Psoas muscle (tissue), 8 donors: ENCODE data around the gene HTR1E. TPM values are rescaled to one million over a fixed set of nuclear protein-coding genes. Genes with fewer than 3 reads are reported as not detected.
"Not testable (repeated sequence)": the region's sequence is repeated elsewhere in the genome, so short reads cannot be mapped to it uniquely, and the experiment has no call there.

Experiments
- ATAC-seq, 4 donors: fragments of 200-7000 bp; cut with Tn5 transposase; one replicate each; pipeline ENCODE4 v1.9.1; 2020; ENCODE audit warnings: moderate library complexity in 3 of 4, mild to moderate bottlenecking in 2 of 4
- DNase-seq, 2 donors: peaks; one replicate each; pipeline ENCODE4 v3.0.0-alpha.2; 2020
- H3K27ac ChIP-seq: fragments of 200-600 bp; one replicate; pipeline ENCODE4 v1.8.0; 2022
- H3K27me3 ChIP-seq, 3 donors: fragments of 200-600 bp in 1 of 3; one replicate each; pipeline versions ENCODE4 v1.6.1 to v1.8.0; 2013 to 2022; ENCODE audit warnings: low read length in 2 of 3, mild to moderate bottlenecking in 2 of 3, moderate library complexity in 1 of 3; ENCODE audit not compliant: insufficient read depth in 3 of 3
- H3K36me3 ChIP-seq, 2 donors: fragments of 200-600 bp in 1 of 2; one replicate each; pipeline versions ENCODE4 v1.6.1 to v1.8.0; 2013 to 2022; ENCODE audit warnings: low read depth in 1 of 2, mild to moderate bottlenecking in 1 of 2, moderate library complexity in 1 of 2; ENCODE audit not compliant: insufficient read depth in 1 of 2
- H3K4me1 ChIP-seq: fragments of 200-600 bp; one replicate; pipeline ENCODE4 v1.8.0; 2022
- H3K4me3 ChIP-seq: fragments of 200-600 bp; one replicate; pipeline ENCODE4 v1.8.0; 2022; ENCODE audit warnings: mild to moderate bottlenecking
- H3K9me3 ChIP-seq: fragments of 200-600 bp; one replicate; pipeline ENCODE4 v1.8.0; 2022
- CTCF ChIP-seq: fragments of 200-600 bp; IDR thresholded peaks from one replicate; pipeline ENCODE4 v1.8.0; 2022; ENCODE audit warnings: antibody characterized with exemption
- WGBS, 3 donors: extraction: QIAGEN DNeasy Blood & Tissue Kit; methylation state at CpG; one replicate each; pipeline versions ENCODE4 v1.1.6 to v1.1.7; 2013; 5-methylcytosine and 5-hydroxymethylcytosine counted together
- intact Hi-C, 2 donors: fragments of 100-400 bp; cut with DNase I; formaldehyde crosslinking; loops; one replicate each; pipeline versions ENCODE4 v1.11.0 to v1.14.2; 2022
- long read RNA-seq, 2 donors: library from polyadenylated mRNA; unstranded; transcript quantifications; one replicate each; pipeline ENCODE4 v2.0.0, GENCODE V29; 2021
- polyA plus RNA-seq, 3 donors: library from polyadenylated mRNA; stranded (reverse); fragments of 200-250 nt; gene quantifications; one replicate each; pipeline ENCODE4 v1.2.3, GENCODE V29; 2013
- total RNA-seq, 4 donors: library from RNA; stranded (reverse); fragmentation: NEBNext Ultra II Directional in 2 of 4; extraction: Animal tissue kit (Norgen Biotek cat#: 25700) in 2 of 4; gene quantifications; one replicate each; pipeline versions ENCODE4 v1.2.1 to v1.2.4, GENCODE V29; 2021 to 2023
- donor health status: healthy with polysubstance abuse.
- donor health status: DM: no; HTN: no; CAD: no; lungs with moderate emphysema.
- donor health status: Bipolar disorder and iron deficiency.
- donor health status: healthy.
- donor health status: DM: yes; HTN: yes; CAD: no.
- donor health status: DM: no; HTN: no; CAD: no.
- donor health status: DM: no; HTN: no; CAD: no.
- donor health status: DM: yes; HTN: yes; CAD: no.

HTR1E gene
- total RNA-seq (not detected), polyA plus RNA-seq (not detected)
- long read RNA-seq, donor 1 = 0 reads
- long read RNA-seq, donor 2 = 0 reads

DNA sequence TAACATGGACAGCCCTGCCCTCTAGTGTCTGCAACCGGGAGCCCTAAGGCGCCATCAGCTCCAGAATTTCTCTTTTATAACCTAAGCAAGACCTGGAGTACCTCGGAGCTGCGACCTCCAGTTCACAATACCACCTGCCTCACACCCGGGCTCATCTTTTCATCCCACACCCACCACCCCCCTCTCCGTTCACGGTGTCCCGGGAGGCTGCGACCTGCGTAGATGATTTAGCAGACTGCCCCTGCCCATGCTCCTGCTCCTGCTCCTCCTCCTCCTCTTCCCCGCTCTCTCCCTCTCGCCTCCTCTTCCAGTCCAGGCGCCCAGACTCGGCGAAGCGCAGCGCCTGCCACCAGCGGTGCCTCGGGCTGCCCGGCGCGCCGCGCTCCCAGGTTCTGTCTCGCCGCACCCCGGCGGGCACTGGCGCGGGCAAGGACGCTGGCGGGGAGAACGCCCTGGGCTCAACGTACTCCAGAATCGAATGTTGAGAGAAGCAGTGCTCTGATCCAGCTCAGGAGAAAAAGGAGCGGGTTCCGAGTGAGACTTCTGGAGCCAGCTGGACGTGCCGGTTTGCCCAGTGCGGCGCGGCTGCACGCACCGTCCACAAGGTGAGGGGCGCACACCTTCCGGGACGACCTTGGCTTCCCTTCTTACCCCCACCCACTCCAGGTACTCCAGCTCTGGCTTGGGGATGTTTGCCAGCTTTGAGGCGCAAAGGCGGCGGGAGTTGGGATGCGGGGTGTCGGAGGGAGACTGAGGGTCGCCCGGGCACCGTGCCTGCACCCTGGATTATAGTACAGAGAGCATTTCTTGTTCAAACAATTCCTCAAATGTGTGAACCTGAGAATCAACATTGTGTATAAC, at the start of gene HTR1E:
Gene HTR1E, plus strand, starts transcription at position 310 of the 861 bp plus-strand sequence. CDS start 77,807 bp downstream, outside the sequence.
- H3K4me1 ChIP-seq = no peaks in the 10 kb centered on the region
- ATAC-seq = peak in 1 of 4 donors; percentile 22
- 2 to 3% (median 2%) methylated on average over 53 to 55 of the region's 55 CpGs for WGBS, 3 donors
- peak within 1 kb of the TSS; percentile 34 for H3K4me3 ChIP-seq
- TF ChIP-seq CTCF = peak; percentile 21
- intact Hi-C loops = no loop called here
- H3K27me3 ChIP-seq = peaks cover 0 to 28% (median 0%) of the 10 kb centered on the region in 3 donors
- H3K36me3 ChIP-seq = no peaks in the 10 kb centered on the region
- DNase-seq = peak in 1 of 2 donors; percentile 52
- H3K9me3 ChIP-seq = no peaks in the 10 kb centered on the region
- no peak within 1 kb of the TSS for H3K27ac ChIP-seq

GRCh38 chr6:86888301-86888700, 49.0 kb upstream of the HTR1E start:
- ATAC-seq (no peak), DNase-seq (no peak)
- 37 to 45% (median 39%) methylated on average over 4 of the region's 4 CpGs for WGBS, 3 donors
- Histone ChIP-seq H3K36me3 (no peaks in the 10 kb centered on the region), H3K27ac (no peak overlapping the region), H3K27me3 (no peaks in the 10 kb centered on the region), H3K4me3 (no peak overlapping the region), H3K4me1 (no peaks in the 10 kb centered on the region), H3K9me3 (peaks cover 3% of the 10 kb centered on the region)
- intact Hi-C loops = no loop called here
- no peak for TF ChIP-seq CTCF

GRCh38 chr6:86897265-86897664, 40.1 kb upstream of the HTR1E start:
- H3K9me3 ChIP-seq, ATAC-seq, H3K4me3 ChIP-seq, H3K4me1 ChIP-seq, DNase-seq, H3K27ac ChIP-seq, intact Hi-C loops, H3K27me3 ChIP-seq, H3K36me3 ChIP-seq: not testable (repeated sequence)
- WGBS, 3 donors = 89 to 95% (median 90%) methylated on average over 8 of the region's 8 CpGs

DNA sequence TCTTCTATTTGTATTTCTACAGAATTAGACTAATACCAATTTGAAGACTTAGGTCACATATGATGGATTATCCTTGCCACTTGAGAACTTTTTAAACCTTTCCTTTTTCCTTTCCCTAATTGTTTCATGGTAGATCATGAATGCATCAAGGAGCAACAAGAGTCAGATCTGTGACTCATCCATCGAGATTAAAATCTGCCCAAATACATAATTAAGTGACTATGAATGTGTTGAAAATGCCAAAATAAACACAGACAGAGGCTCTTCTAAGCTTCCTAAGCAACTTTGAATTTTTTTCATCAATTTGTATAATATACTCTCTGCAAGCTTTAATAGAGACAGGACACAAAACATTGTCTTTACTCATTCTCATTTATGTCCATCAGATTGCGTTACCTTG, 23.5 kb upstream of the HTR1E start:
- ATAC-seq (no peak), DNase-seq (no peak)
- intact Hi-C loops = no loop called here
- no peak for TF ChIP-seq CTCF
- no peaks in the 10 kb centered on the region for H3K36me3 ChIP-seq
- no peaks in the 10 kb centered on the region for H3K27me3 ChIP-seq
- H3K9me3 ChIP-seq = no peaks in the 10 kb centered on the region
- H3K4me1 ChIP-seq = no peaks in the 10 kb centered on the region
- H3K4me3 ChIP-seq = no peak overlapping the region
- no peak overlapping the region for H3K27ac ChIP-seq
- WGBS, 3 donors = 74 to 79% (median 78%) methylated on average over 2 of the region's 2 CpGs

DNA sequence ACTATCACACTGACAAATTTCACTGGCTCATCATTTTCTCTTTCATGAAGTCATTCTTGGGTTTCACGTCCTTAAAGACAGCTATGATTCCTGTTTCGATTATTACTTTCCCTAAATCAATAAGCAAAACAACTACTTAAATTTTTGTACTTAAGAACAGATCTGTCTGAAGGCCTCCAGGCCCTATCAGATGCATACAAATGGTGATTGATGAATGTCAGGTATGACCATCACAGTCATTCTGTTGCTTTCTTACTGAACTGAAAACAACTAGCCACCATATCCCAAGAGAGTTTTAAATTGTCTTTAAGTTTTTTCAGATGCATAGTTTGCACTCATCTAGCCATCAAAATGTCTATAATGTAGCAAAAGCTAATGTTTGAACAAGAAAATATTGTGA, 20.9 kb upstream of the HTR1E start:
- Histone ChIP-seq H3K27ac (no peak overlapping the region), H3K4me3 (no peak overlapping the region), H3K4me1 (no peaks in the 10 kb centered on the region), H3K9me3 (no peaks in the 10 kb centered on the region), H3K27me3 (no peaks in the 10 kb centered on the region), H3K36me3 (no peaks in the 10 kb centered on the region)
- TF ChIP-seq CTCF = no peak
- ATAC-seq (no peak), DNase-seq (no peak)
- 72 to 81% (median 78%) methylated on average over 2 of the region's 2 CpGs for WGBS, 3 donors
- intact Hi-C loops = no loop called here

DNA sequence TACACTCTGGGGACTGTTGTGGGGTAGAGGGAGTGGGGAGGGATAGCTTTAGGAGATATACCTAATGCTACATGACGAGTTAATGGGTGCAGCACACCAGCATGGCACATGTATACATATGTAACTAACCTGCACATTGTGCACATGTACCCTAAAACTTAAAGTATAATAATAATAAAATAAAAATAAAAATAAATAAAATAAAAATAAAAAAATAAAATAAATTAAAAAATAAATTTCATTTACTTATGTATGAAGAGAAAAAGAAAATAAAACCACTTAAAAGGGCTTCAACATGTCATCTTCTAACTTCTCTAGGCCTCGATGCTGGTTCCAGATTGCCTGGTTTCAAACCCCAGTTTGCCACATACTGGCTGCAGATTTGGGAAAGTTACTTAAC, 10.2 kb upstream of the HTR1E start:
- DNase-seq, H3K27me3 ChIP-seq, H3K4me3 ChIP-seq, H3K4me1 ChIP-seq, ATAC-seq, intact Hi-C loops, H3K36me3 ChIP-seq, H3K9me3 ChIP-seq, H3K27ac ChIP-seq: not testable (repeated sequence)
- WGBS, 3 donors = 78 to 91% (median 85%) methylated on average over 2 of the region's 2 CpGs

GRCh38 chr6:86927859-86928258, 9.5 kb upstream of the HTR1E start:
- H3K36me3 ChIP-seq, H3K27ac ChIP-seq, intact Hi-C loops, ATAC-seq, H3K9me3 ChIP-seq, H3K27me3 ChIP-seq, H3K4me1 ChIP-seq, H3K4me3 ChIP-seq, DNase-seq: not testable (repeated sequence)
- 95% methylated on average over 11 of the region's 11 CpGs for WGBS, 3 donors
